K562 (cell line): ENCODE results near the gene SBK3. TPM values are rescaled to one million over a fixed set of nuclear protein-coding genes. Genes with fewer than 3 reads are reported as not detected.

ENCODE experiments used
- ATAC-seq: fragments of 200-7000 bp; cut with Tn5 transposase; 3 replicates; pipeline ENCODE4 v1.9.1; 2020; ENCODE audit warnings: moderate library complexity
- BruUV-seq: library from RNA; stranded (reverse); fragments of 400-500 nt; replicated peaks from 2 replicates; lab custom pipeline; 2021; lab: Mats Ljungman, UMichigan
- CTCF ChIA-PET: fragments of 300-600 bp; formaldehyde crosslinking; extraction: SDS; loops from one replicate; lab custom pipeline; 2021; ENCODE audit warnings: low intra/inter-chr PET ratio; lab: Yijun Ruan, JAX
- POLR2A ChIA-PET: fragments of 300-600, 350-650 bp; sonication (Branson Sonifier 250); formaldehyde crosslinking; extraction: SDS; loops from one replicate; lab custom pipeline; 2021; ENCODE audit warnings: antibody characterized with exemption, inconsistent platforms; lab: Yijun Ruan, JAX
- DNase-seq, 4 experiments: peaks; one replicate each; pipeline versions ENCODE4 v3.0.0 to v3.0.0-alpha.2; 2011 to 2018; ENCODE audit warnings: low spot score in 3 of 4, mixed read lengths in 3 of 4; ENCODE audit errors: extremely low read depth in 1 of 4
- FAIRE-seq: peaks from 2 replicates; lab custom pipeline; 2011; peaks lifted over from hg19 to GRCh38; lab: Jason Lieb, UNC
- H2AFZ ChIP-seq: 2 replicates; pipeline ENCODE4 v1.6.0; 2011; ENCODE audit warnings: low read depth, low read length, control low read depth, inconsistent platforms
- H3K27ac ChIP-seq: fragments of 200-600 bp; 3 replicates; pipeline ENCODE4 v1.8.0; 2011; ENCODE audit warnings: low read depth, mild to moderate bottlenecking, control low read depth, inconsistent platforms, low read length, moderate library complexity, mixed read lengths; ENCODE audit errors: extremely low read depth
- H3K27me3 ChIP-seq, 2 experiments: fragments of 300-600 bp in 1 of 2; 2 replicates in 1 of 2; 3 replicates in 1 of 2; pipeline versions ENCODE4 v1.6.0 to v1.8.0; 2011; ENCODE audit warnings: inconsistent platforms in 2 of 2, low read length in 2 of 2, mild to moderate bottlenecking in 1 of 2, mixed read lengths in 1 of 2, moderate library complexity in 1 of 2; ENCODE audit not compliant: control insufficient read depth in 2 of 2, insufficient read depth in 2 of 2
- H3K36me3 ChIP-seq: fragments of 300-600 bp; 3 replicates; pipeline ENCODE4 v1.8.0; 2011; ENCODE audit warnings: mild to moderate bottlenecking, low read length, inconsistent platforms; ENCODE audit not compliant: control insufficient read depth, insufficient read depth
- H3K4me1 ChIP-seq, 2 experiments: fragments of 200-600 bp in 1 of 2; replicated peaks in 1 of 2; 2 replicates in 1 of 2; 3 replicates in 1 of 2; pipeline versions ENCODE4 v1.5.1 to v1.8.0; 2011; ENCODE audit warnings: inconsistent platforms in 2 of 2, low read length in 2 of 2, mild to moderate bottlenecking in 1 of 2, mixed read lengths in 1 of 2, moderate library complexity in 1 of 2; ENCODE audit not compliant: control insufficient read depth in 2 of 2, insufficient read depth in 2 of 2
- H3K4me2 ChIP-seq: 2 replicates; pipeline ENCODE4 v1.6.1; 2011; ENCODE audit warnings: low read length, control low read depth, inconsistent platforms, mixed read lengths; ENCODE audit not compliant: insufficient read depth
- H3K4me3 ChIP-seq: fragments of 200-600 bp; sonication (generic), shearing (Covaris generic); 2 replicates; pipeline ENCODE4 v1.5.1; 2016; ENCODE audit warnings: control low read depth, inconsistent platforms
- H3K79me2 ChIP-seq: fragments of 200-600 bp; 3 replicates; pipeline ENCODE4 v1.8.0; 2011; ENCODE audit warnings: low read length, inconsistent platforms; ENCODE audit not compliant: control insufficient read depth, insufficient read depth
- H3K9ac ChIP-seq, 2 experiments: 2 replicates each; pipeline versions ENCODE4 v1.6.0 to v1.6.1; 2011; ENCODE audit warnings: low read depth in 2 of 2, low read length in 2 of 2, control low read depth in 1 of 2, inconsistent platforms in 1 of 2, mild to moderate bottlenecking in 1 of 2, mixed read lengths in 1 of 2; ENCODE audit not compliant: insufficient read depth in 1 of 2
- H3K9me1 ChIP-seq: one replicate; pipeline ENCODE4 v1.6.0; 2011; ENCODE audit warnings: inconsistent platforms, mild to moderate bottlenecking, low read length, moderate library complexity; ENCODE audit not compliant: control insufficient read depth, insufficient read depth
- H3K9me3 ChIP-seq: replicated peaks from 2 replicates; pipeline ENCODE4 v1.5.1; 2011; ENCODE audit warnings: low read depth, low read length, inconsistent platforms; ENCODE audit not compliant: control insufficient read depth, insufficient read depth
- H4K20me1 ChIP-seq: replicated peaks from 2 replicates; pipeline ENCODE4 v1.6.1; 2011; ENCODE audit warnings: low read length, inconsistent platforms, mixed read lengths; ENCODE audit not compliant: control insufficient read depth, insufficient read depth
- ATF1 ChIP-seq, 2 experiments: fragments of 450-650 bp in 1 of 2; IDR thresholded peaks; 2 replicates each; pipeline ENCODE4 v1.6.1; 2016; ENCODE audit warnings: missing compliant biosample characterization in 1 of 2, missing genetic modification characterization in 1 of 2
- ESRRA ChIP-seq: fragments of 450-650 bp; IDR thresholded peaks from 2 replicates; pipeline ENCODE4 v1.6.1; 2014; ENCODE audit warnings: low read depth, mild to moderate bottlenecking, moderate library complexity, borderline replicate concordance
- FOXP1 ChIP-seq: sonication (generic); formaldehyde crosslinking; IDR thresholded peaks from 2 replicates; pipeline ENCODE4 v1.8.0; 2022; ENCODE audit warnings: mild to moderate bottlenecking, missing genetic modification reagents
- GABPA ChIP-seq: fragments of 200-800 bp; sonication (Bioruptor generic); conservative IDR thresholded peaks from 2 replicates; pipeline ENCODE4 v1.6.1; 2016; ENCODE audit warnings: low read depth, missing genetic modification characterization, missing compliant biosample characterization
- MYC ChIP-seq, 2 experiments: fragments of 250-450 bp in 1 of 2; sonication (Bioruptor Pico) in 1 of 2; IDR thresholded peaks; 2 replicates each; pipeline versions ENCODE4 v1.5.1 to v1.6.1; 2012 to 2021; ENCODE audit warnings: low read depth in 2 of 2, borderline replicate concordance in 1 of 2, improper control_type of control experiment in 1 of 2, low read length in 1 of 2, mild to moderate bottlenecking in 1 of 2, moderate library complexity in 1 of 2
- PCBP1 ChIP-seq: fragments of 200-400 bp; formaldehyde crosslinking; IDR thresholded peaks from 2 replicates; pipeline ENCODE4 v1.6.1; 2018; ENCODE audit warnings: mild to moderate bottlenecking, low read depth, low read length; ENCODE audit not compliant: poor library complexity, severe bottlenecking
- POLR2A ChIP-seq: fragments of 450-650 bp; conservative IDR thresholded peaks from 2 replicates; pipeline ENCODE4 v1.6.1; 2016
- SP1 ChIP-seq: sonication (generic); formaldehyde crosslinking; IDR thresholded peaks from 2 replicates; pipeline ENCODE4 v1.8.1; 2022; ENCODE audit warnings: mild to moderate bottlenecking, missing genetic modification reagents
- WGBS: fragments of 100-300 bp; shearing (Covaris generic); methylation state at CpG from one replicate; pipeline ENCODE4 v1.1.6; 2016; ENCODE audit warnings: low coverage, mixed read lengths; ENCODE audit not compliant: insufficient coverage; ENCODE audit errors: missing lambda C conversion rate; 5-methylcytosine and 5-hydroxymethylcytosine counted together
- in situ Hi-C: fragments of 300-500 bp; cut with MboI; formaldehyde crosslinking; loops from 4 replicates; pipeline ENCODE4 v1.15.0; 2018; ENCODE audit warnings: inconsistent platforms, mixed read lengths
- intact Hi-C: fragments of 100-400 bp; cut with micrococcal nuclease; formaldehyde crosslinking; loops from 2 replicates; pipeline ENCODE4 v1.14.2; 2022
- polyA plus RNA-seq, 8 experiments: library from polyadenylated mRNA; depleted of rRNA in 4 of 8; stranded (reverse) in 5 of 8; unstranded in 3 of 8; fragments of >200 nt; fragmentation: Nextera tagmentation in 2 of 8; fragmentation: Illumina TruSeq in 1 of 8; extraction: Ambion mirVana in 2 of 8; extraction: Trizol in 1 of 8; gene quantifications; 2 replicates each; pipeline versions ENCODE4 v1.2.1 to v1.2.3, GENCODE V29; 2011 to 2014; ENCODE audit warnings: inconsistent platforms in 1 of 8, missing spikeins in 1 of 8
- total RNA-seq, 7 experiments: library from RNA; depleted of rRNA in 6 of 7; stranded (reverse); fragments of >200 nt in 6 of 7; fragmentation: Illumina TruSeq in 2 of 7; extraction: Trizol in 2 of 7; gene quantifications; 2 replicates each; pipeline versions ENCODE4 v1.2.1 to v1.2.3, GENCODE V29; 2011 to 2021; ENCODE audit warnings: low replicate concordance in 1 of 7
- TF ChIP-seq, protein P1 (sequence below): fragments of 450-650 bp; formaldehyde crosslinking; IDR thresholded peaks from 2 replicates; pipeline ENCODE4 v1.4.0; 2020; ENCODE audit warnings: mild to moderate bottlenecking, moderate library complexity
- TF ChIP-seq, protein P2 (sequence below): conservative IDR thresholded peaks from 2 replicates; pipeline ENCODE4 v1.6.1; 2011; ENCODE audit warnings: low read depth, mild to moderate bottlenecking, low read length; ENCODE audit not compliant: control insufficient read depth
- TF ChIP-seq, protein P3 (sequence below), 2 experiments: IDR thresholded peaks; 2 replicates each; pipeline ENCODE4 v1.6.1; 2011; ENCODE audit warnings: borderline replicate concordance in 1 of 2, control low read depth in 1 of 2, low read depth in 1 of 2, low read length in 1 of 2, mild to moderate bottlenecking in 1 of 2, mixed read lengths in 1 of 2, moderate library complexity in 1 of 2; ENCODE audit not compliant: insufficient read depth in 1 of 2, insufficient read length in 1 of 2, poor library complexity in 1 of 2, severe bottlenecking in 1 of 2; ENCODE audit errors: extremely low read depth in 1 of 2

Gene SBK3
- total and polyA plus RNA-seq, 9 of the 15 experiments (the other 6 are each of a cell fraction or from before 2014, with no cell fraction given): 0.11 to 0.43 (median 0.13) TPM; not detected in 6

DNA sequence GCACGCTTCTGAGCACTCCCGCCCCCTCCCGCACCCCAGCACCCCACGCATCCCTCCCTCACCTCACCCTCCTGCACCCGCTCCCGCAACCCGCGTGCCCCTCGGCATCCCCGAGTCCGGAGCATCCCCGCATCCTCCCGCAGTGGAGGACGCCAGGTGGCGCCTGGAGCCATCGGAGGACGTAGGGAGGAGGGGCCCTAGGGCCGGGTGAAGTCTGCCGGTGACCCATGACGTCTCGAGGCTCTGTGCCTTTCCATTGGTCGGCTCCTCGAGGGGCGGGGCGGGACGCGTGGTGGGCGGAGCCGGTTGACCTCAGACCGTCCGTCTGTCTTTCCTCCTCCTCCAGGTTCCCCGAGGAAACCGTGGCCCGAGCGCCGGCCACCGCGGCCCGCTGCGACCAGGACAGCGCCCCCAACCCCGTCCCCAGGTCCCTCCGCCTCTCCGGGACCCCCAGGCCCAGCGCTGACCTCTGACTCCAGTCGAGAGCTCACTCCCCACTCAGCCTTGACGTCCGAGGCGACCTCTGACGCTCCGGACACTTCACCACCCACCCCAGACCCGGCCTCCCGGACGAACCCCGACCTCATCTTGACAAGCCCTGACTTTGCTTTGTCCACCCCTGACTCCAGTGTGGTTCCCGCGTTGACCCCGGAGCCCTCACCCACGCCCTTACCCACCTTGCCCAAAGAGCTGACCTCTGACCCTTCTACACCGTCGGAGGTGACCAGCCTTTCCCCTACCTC is 28.3 kb downstream of the SBK3 start:
- no peaks in the 10 kb centered on the region; the same call in 1 of the 2 replicates for H3K9me3 ChIP-seq
- H3K4me3 ChIP-seq: peak overlapping the region; percentile 42
- 4% methylated on average over 42 of the region's 61 CpGs for WGBS
- ATAC-seq: peak; percentile 100
- no peaks in the 10 kb centered on the region for H3K79me2 ChIP-seq
- H2AFZ ChIP-seq: peak overlapping the region; percentile 92
- H3K27ac ChIP-seq: peak overlapping the region; percentile 76
- H3K9me1 ChIP-seq: no peaks in the 10 kb centered on the region
- intact Hi-C loops (loop anchor here (1.0 kb wide), 2 partner anchors 89 to 114 kb away; no protein-coding TSS in a partner anchor), in situ Hi-C loops (loop anchor here (5.0 to 10.0 kb wide), 2 partner anchors 110 to 298 kb away; no protein-coding TSS in a partner anchor)
- POLR2A ChIA-PET: interaction anchor here (0.6 to 1.4 kb wide), 2 partner anchors 13 to 23 kb away, joined by 3 read pairs; no protein-coding TSS in a partner anchor
- CTCF ChIA-PET: interaction anchor here (0.6 to 2.9 kb wide), 7 partner anchors 19 to 136 kb away, joined by 3 to 73 read pairs (median 4); partner anchors contain the start of gene ZNF865
- H3K4me2 ChIP-seq: peak overlapping the region; percentile 69
- no peaks in the 10 kb centered on the region for H4K20me1 ChIP-seq
- H3K9ac ChIP-seq: peak overlapping the region; percentile 56 to 89
- no TSS peak for BruUV-seq
- H3K36me3 ChIP-seq: no peaks in the 10 kb centered on the region
- H3K27me3 ChIP-seq: peaks cover 3 to 16% of the 10 kb centered on the region in 2 experiments; a peak in 3 of 5 replicates
- peaks cover 3 to 22% of the 10 kb centered on the region in 2 experiments; a peak in 3 of 5 replicates for H3K4me1 ChIP-seq
- FAIRE-seq: peak; percentile 96
- DNase-seq: peak; percentile 95 to 100 (median 100)
- TF ChIP-seq ESRRA (peak; percentile 97), PCBP1 (peak; percentile 81), SP1 (CRISPR knock-in tag) (peak; percentile 98), MYC (IDR thresholded peaks at IDR 0.05; ENCODE audit: low read depth, low read length) (peak; percentile 31), MYC (CRISPR knock-in tag; IDR thresholded peaks at IDR 0.05; ENCODE audit: borderline replicate concordance, low read depth) (no peak), ATF1 (CRISPR knock-in tag; IDR thresholded peaks at IDR 0.05) (peak; percentile 47; the same call in 1 of the 2 replicates), ATF1 (tag; IDR thresholded peaks at IDR 0.05) (peak; percentile 98), GABPA (0 out of 2 replicates have a peak, but pooled peaks have one; percentile 15), POLR2A (0 out of 2 replicates have a peak, but pooled peaks have one; percentile 49), FOXP1 (peak; percentile 57; the same call in 1 of the 2 replicates)
- TF ChIP-seq, protein P1, sequence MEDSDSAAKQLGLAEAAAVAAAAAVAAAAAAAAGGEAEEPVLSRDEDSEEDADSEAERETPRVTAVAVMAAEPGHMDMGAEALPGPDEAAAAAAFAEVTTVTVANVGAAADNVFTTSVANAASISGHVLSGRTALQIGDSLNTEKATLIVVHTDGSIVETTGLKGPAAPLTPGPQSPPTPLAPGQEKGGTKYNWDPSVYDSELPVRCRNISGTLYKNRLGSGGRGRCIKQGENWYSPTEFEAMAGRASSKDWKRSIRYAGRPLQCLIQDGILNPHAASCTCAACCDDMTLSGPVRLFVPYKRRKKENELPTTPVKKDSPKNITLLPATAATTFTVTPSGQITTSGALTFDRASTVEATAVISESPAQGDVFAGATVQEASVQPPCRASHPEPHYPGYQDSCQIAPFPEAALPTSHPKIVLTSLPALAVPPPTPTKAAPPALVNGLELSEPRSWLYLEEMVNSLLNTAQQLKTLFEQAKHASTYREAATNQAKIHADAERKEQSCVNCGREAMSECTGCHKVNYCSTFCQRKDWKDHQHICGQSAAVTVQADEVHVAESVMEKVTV (CRISPR knock-in tag): peak; percentile 97
- TF ChIP-seq, protein P2, sequence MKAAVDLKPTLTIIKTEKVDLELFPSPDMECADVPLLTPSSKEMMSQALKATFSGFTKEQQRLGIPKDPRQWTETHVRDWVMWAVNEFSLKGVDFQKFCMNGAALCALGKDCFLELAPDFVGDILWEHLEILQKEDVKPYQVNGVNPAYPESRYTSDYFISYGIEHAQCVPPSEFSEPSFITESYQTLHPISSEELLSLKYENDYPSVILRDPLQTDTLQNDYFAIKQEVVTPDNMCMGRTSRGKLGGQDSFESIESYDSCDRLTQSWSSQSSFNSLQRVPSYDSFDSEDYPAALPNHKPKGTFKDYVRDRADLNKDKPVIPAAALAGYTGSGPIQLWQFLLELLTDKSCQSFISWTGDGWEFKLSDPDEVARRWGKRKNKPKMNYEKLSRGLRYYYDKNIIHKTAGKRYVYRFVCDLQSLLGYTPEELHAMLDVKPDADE: no peak
- TF ChIP-seq, protein P3, sequence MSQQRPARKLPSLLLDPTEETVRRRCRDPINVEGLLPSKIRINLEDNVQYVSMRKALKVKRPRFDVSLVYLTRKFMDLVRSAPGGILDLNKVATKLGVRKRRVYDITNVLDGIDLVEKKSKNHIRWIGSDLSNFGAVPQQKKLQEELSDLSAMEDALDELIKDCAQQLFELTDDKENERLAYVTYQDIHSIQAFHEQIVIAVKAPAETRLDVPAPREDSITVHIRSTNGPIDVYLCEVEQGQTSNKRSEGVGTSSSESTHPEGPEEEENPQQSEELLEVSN (IDR thresholded peaks at IDR 0.05; ENCODE audit: borderline replicate concordance in 1 of 2, extremely low read depth in 1 of 2, insufficient read depth in 1 of 2, insufficient read length in 1 of 2, low read depth in 1 of 2, low read length in 1 of 2, poor library complexity in 1 of 2, severe bottlenecking in 1 of 2): peak in 1 of 2 experiments; percentile 34
